ENCODE results near the gene PHACTR4.

DNA sequence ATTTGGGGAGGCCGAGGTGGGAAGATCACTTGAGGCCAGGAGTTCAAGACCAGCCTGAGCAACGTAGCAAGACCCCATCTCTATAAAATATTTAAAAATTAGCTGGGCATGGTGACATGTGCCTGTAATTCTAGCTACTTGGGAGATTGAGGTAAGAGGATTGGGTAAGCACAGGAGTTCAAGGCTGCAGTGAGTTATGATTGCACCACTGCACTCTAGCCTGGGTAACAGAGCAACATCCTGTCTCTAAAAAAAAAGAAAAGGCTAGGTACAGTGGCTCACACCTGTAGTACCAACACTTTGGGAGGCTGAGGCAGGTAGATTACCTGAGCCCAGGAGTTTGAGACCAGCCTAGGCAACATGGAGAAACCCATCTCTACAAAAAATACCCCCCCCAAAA is 100.6 kb downstream of the PHACTR4 start:
- TF ChIP-seq, protein P1, sequence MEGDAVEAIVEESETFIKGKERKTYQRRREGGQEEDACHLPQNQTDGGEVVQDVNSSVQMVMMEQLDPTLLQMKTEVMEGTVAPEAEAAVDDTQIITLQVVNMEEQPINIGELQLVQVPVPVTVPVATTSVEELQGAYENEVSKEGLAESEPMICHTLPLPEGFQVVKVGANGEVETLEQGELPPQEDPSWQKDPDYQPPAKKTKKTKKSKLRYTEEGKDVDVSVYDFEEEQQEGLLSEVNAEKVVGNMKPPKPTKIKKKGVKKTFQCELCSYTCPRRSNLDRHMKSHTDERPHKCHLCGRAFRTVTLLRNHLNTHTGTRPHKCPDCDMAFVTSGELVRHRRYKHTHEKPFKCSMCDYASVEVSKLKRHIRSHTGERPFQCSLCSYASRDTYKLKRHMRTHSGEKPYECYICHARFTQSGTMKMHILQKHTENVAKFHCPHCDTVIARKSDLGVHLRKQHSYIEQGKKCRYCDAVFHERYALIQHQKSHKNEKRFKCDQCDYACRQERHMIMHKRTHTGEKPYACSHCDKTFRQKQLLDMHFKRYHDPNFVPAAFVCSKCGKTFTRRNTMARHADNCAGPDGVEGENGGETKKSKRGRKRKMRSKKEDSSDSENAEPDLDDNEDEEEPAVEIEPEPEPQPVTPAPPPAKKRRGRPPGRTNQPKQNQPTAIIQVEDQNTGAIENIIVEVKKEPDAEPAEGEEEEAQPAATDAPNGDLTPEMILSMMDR (IDR thresholded peaks at IDR 0.05; ENCODE audit: low read depth, low read length) = no peak
- TF ChIP-seq POLR2A (IDR thresholded peaks at IDR 0.05; ENCODE audit: extremely low read depth, insufficient read length) = no peak
- TF ChIP-seq, protein P2, sequence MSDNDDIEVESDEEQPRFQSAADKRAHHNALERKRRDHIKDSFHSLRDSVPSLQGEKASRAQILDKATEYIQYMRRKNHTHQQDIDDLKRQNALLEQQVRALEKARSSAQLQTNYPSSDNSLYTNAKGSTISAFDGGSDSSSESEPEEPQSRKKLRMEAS (IDR thresholded peaks at IDR 0.05; ENCODE audit: low read depth, low read length) = no peak
